ENCODE data around the gene POLR1E.
"Not testable (repeated sequence)": the region's sequence is repeated elsewhere in the genome, so short reads cannot be mapped to it uniquely, and the experiment has no call there.

POLR1E gene

DNA sequence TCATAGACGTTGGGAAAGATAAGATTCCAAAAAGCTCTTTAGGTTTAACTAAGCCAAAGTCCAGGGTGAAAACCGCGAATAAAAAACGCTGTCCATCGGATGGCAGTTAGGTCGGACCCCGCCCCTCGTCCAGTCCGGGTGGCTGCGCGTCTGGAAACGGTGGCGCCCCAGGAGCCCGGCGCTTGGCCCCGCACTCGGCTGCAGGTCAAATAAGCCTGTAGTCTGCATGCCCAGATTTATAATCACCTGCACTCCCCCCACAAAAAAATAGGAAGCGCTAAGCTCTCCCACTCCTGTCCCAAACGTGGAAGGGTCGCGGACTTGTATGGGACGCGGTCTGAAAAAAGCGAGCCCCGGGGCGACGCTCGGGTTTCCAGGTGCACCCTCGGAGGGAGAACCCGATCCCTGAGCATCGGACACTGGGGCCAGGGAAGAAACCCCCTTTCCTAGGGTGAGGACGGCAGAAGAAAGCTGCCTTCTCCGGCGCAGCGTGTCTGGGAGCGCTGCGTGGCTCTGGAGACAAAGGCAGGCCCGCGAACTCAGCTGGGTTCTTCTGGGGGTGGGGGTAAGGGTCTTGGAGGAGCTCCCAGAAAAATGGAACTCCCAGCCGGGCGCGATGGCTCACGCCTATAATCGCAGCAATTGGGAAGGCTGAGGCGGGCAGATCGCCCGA, 19.6 kb upstream of the POLR1E start:
- no peaks in the 10 kb centered on the region for H3K9me3 ChIP-seq (ENCODE audit: control insufficient read depth, low read depth, low read length)
- no peaks in the 10 kb centered on the region for H3K27me3 ChIP-seq (ENCODE audit: control insufficient read depth, insufficient read depth, low read length)
- peak overlapping the region; percentile 97 for H3K4me3 ChIP-seq (ENCODE audit: low read length)
- H3K27ac ChIP-seq (ENCODE audit: low read length), result peak overlapping the region; percentile 98
- peak overlapping the region; percentile 100 for H3K9ac ChIP-seq (ENCODE audit: low read length)
- H3K36me3 ChIP-seq (ENCODE audit: control insufficient read depth, low read depth, low read length), result no peaks in the 10 kb centered on the region
- peaks cover 16% of the 10 kb centered on the region for H3K4me1 ChIP-seq (ENCODE audit: control insufficient read depth, low read depth, low read length)

DNA sequence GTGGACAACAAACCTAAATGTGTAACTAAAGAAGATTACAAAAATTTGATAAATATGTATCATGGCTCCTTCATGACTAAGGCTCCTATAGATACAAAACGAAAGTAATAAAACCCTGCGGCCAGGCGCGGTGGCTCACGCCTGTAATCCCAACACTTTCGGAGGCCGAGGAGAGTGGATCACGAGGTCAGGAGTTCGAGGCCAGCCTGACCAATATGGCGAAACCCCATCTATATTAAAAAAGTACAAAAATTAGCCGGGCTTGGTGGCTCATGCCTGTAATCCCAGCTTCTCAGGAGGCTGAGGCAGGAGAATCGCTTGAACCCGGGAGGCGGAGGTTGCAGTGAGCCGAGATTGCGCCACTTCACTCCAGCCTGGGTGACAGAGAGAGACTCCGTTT, 18.2 kb upstream of the POLR1E start:
- not testable (repeated sequence) for H3K36me3 ChIP-seq (ENCODE audit: control insufficient read depth, low read depth, low read length); H3K27me3 ChIP-seq (ENCODE audit: control insufficient read depth, insufficient read depth, low read length); H3K4me3 ChIP-seq (ENCODE audit: low read length); H3K9ac ChIP-seq (ENCODE audit: low read length); H3K9me3 ChIP-seq (ENCODE audit: control insufficient read depth, low read depth, low read length); H3K27ac ChIP-seq (ENCODE audit: low read length)
- peaks cover 29% of the 10 kb centered on the region for H3K4me1 ChIP-seq (ENCODE audit: control insufficient read depth, low read depth, low read length)

- Histone ChIP-seq H3K27ac (ENCODE audit: low read length) (no peak overlapping the region), H3K9ac (ENCODE audit: low read length) (no peak overlapping the region), H3K9me3 (ENCODE audit: control insufficient read depth, low read depth, low read length) (no peaks in the 10 kb centered on the region), H3K27me3 (ENCODE audit: control insufficient read depth, insufficient read depth, low read length) (no peaks in the 10 kb centered on the region), H3K36me3 (ENCODE audit: control insufficient read depth, low read depth, low read length) (no peaks in the 10 kb centered on the region), H3K4me3 (ENCODE audit: low read length) (no peak overlapping the region), H3K4me1 (ENCODE audit: control insufficient read depth, low read depth, low read length) (peaks cover 29% of the 10 kb centered on the region)
These were observed 17.1 kb upstream of the POLR1E start for GRCh38 chr9:37468620-37469019.

DNA sequence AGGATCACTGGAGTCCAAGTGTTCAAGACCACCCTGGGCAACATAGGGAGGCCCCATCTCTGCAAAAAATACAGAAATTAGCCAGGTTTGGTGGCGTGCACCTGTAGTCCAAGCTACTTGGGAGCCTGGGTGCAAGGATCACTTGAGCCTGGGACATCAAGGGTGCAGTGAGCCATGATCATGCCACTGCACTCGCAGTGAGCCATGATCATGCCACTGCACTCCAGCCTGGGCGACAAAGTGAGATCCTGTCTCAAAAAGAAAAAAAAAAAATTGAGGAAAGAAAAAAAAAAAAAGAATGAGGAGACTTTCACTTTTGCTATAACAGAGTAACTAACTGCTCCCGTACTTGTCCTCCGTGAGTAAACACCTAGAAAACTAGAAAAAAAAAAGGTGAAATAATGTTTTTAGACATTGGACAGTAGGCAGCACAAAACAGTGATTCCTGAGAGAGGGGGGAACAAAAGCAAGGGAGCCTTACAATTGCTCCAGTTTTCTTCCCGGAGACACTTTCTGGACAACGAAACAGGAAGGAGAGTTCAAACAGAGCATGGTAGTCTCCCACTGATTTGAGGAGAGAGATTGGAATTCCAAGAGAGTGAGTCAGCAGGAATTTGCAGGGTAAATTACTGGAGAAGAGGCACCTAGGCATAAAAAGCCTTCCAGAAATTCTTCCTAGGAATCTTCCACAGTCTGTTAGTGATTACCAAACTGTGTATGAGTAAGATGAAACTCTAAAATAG, 13.6 kb upstream of the POLR1E start:
- Histone ChIP-seq H3K9ac (ENCODE audit: low read length) (peak overlapping the region; percentile 57), H3K9me3 (ENCODE audit: control insufficient read depth, low read depth, low read length) (peaks cover 6% of the 10 kb centered on the region), H3K4me1 (ENCODE audit: control insufficient read depth, low read depth, low read length) (peaks cover 19% of the 10 kb centered on the region), H3K27ac (ENCODE audit: low read length) (peak overlapping the region; percentile 44), H3K36me3 (ENCODE audit: control insufficient read depth, low read depth, low read length) (no peaks in the 10 kb centered on the region), H3K4me3 (ENCODE audit: low read length) (peak overlapping the region; percentile 4), H3K27me3 (ENCODE audit: control insufficient read depth, insufficient read depth, low read length) (no peaks in the 10 kb centered on the region)

- not testable (repeated sequence) for H3K36me3 ChIP-seq (ENCODE audit: control insufficient read depth, low read depth, low read length); H3K27ac ChIP-seq (ENCODE audit: low read length); H3K27me3 ChIP-seq (ENCODE audit: control insufficient read depth, insufficient read depth, low read length); H3K4me3 ChIP-seq (ENCODE audit: low read length); H3K9me3 ChIP-seq (ENCODE audit: control insufficient read depth, low read depth, low read length); H3K9ac ChIP-seq (ENCODE audit: low read length)
- H3K4me1 ChIP-seq (ENCODE audit: control insufficient read depth, low read depth, low read length), result peaks cover 19% of the 10 kb centered on the region
These were observed 11.8 kb upstream of the POLR1E start for GRCh38 chr9:37473982-37474381.

GRCh38 chr9:37474438-37474837, 11.3 kb upstream of the POLR1E start:
- no peaks in the 10 kb centered on the region for H3K36me3 ChIP-seq (ENCODE audit: control insufficient read depth, low read depth, low read length)
- H3K4me3 ChIP-seq (ENCODE audit: low read length), result no peak overlapping the region
- no peak overlapping the region for H3K9ac ChIP-seq (ENCODE audit: low read length)
- no peak overlapping the region for H3K27ac ChIP-seq (ENCODE audit: low read length)
- no peaks in the 10 kb centered on the region for H3K27me3 ChIP-seq (ENCODE audit: control insufficient read depth, insufficient read depth, low read length)
- peaks cover 6% of the 10 kb centered on the region for H3K9me3 ChIP-seq (ENCODE audit: control insufficient read depth, low read depth, low read length)
- H3K4me1 ChIP-seq (ENCODE audit: control insufficient read depth, low read depth, low read length), result peaks cover 19% of the 10 kb centered on the region

DNA sequence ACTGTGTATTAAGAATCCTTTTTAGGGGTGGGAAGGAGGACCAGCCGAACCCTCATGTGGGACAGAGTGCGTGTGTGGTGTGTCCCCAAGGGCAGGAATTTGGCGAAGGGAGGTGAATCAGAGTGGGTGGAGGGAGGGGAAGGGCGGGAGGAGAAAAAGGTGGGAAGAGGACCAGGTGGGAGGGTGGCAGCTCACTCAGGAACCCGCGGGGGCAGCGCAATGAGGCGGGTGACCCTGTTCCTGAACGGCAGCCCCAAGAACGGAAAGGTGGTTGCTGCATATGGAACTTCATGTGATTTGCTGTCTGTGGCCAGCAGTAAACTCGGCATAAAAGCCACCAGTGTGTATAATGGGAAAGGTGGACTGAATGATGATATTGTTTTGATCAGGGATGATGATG, 8.8 kb upstream of the POLR1E start:
- Histone ChIP-seq H3K9ac (ENCODE audit: low read length) (no peak overlapping the region), H3K9me3 (ENCODE audit: control insufficient read depth, low read depth, low read length) (peaks cover 6% of the 10 kb centered on the region), H3K4me3 (ENCODE audit: low read length) (no peak overlapping the region), H3K4me1 (ENCODE audit: control insufficient read depth, low read depth, low read length) (peaks cover 9% of the 10 kb centered on the region), H3K27ac (ENCODE audit: low read length) (no peak overlapping the region), H3K27me3 (ENCODE audit: control insufficient read depth, insufficient read depth, low read length) (no peaks in the 10 kb centered on the region), H3K36me3 (ENCODE audit: control insufficient read depth, low read depth, low read length) (no peaks in the 10 kb centered on the region)

DNA sequence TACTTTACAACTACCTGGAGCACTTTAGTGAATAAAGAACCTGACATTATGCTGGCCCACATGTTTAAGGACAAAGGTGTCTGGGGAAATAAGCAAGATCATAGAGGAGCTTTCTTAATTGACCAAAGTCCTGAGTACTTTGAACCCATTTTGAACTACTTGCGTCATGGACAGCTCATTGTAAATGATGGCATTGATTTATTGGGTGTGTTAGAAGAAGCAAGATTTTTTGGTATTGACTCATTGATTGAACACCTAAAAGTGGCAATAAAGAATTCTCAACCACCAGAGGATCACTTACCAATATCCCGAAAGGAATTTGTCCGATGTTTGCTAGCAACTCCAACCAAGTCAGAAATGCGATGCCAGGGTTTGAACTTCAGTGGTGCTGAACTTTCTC, 8.3 kb upstream of the POLR1E start:
- not testable (repeated sequence) for H3K9ac ChIP-seq (ENCODE audit: low read length); H3K4me3 ChIP-seq (ENCODE audit: low read length); H3K27ac ChIP-seq (ENCODE audit: low read length); H3K9me3 ChIP-seq (ENCODE audit: control insufficient read depth, low read depth, low read length); H3K27me3 ChIP-seq (ENCODE audit: control insufficient read depth, insufficient read depth, low read length); H3K36me3 ChIP-seq (ENCODE audit: control insufficient read depth, low read depth, low read length); H3K4me1 ChIP-seq (ENCODE audit: control insufficient read depth, low read depth, low read length)

- H3K4me3 ChIP-seq (ENCODE audit: low read length); H3K9me3 ChIP-seq (ENCODE audit: control insufficient read depth, low read depth, low read length); H3K27ac ChIP-seq (ENCODE audit: low read length); H3K27me3 ChIP-seq (ENCODE audit: control insufficient read depth, insufficient read depth, low read length); H3K4me1 ChIP-seq (ENCODE audit: control insufficient read depth, low read depth, low read length); H3K36me3 ChIP-seq (ENCODE audit: control insufficient read depth, low read depth, low read length); H3K9ac ChIP-seq (ENCODE audit: low read length): not testable (repeated sequence)
These were observed 7.6 kb upstream of the POLR1E start for GRCh38 chr9:37477987-37478619.

- H3K27ac ChIP-seq (ENCODE audit: low read length), result no peak overlapping the region
These were observed 5.0 kb upstream of the POLR1E start for GRCh38 chr9:37480759-37481158.

GRCh38 chr9:37486256-37486615, 488 bp downstream of the POLR1E start:
- H3K9me3 ChIP-seq (ENCODE audit: control insufficient read depth, low read depth, low read length), result no peaks in the 10 kb centered on the region
- H3K27me3 ChIP-seq (ENCODE audit: control insufficient read depth, insufficient read depth, low read length), result no peaks in the 10 kb centered on the region
- peak overlapping the region; percentile 67 for H3K9ac ChIP-seq (ENCODE audit: low read length)
- no peak overlapping the region for H3K27ac ChIP-seq (ENCODE audit: low read length)
- peaks cover 7% of the 10 kb centered on the region for H3K4me1 ChIP-seq (ENCODE audit: control insufficient read depth, low read depth, low read length)
- H3K4me3 ChIP-seq (ENCODE audit: low read length), result peak overlapping the region; percentile 95
- peaks cover 13% of the 10 kb centered on the region for H3K36me3 ChIP-seq (ENCODE audit: control insufficient read depth, low read depth, low read length)

More at GRCh38 chr9:37480759-37481158, 5.0 kb upstream of the POLR1E start:
- H3K4me3 ChIP-seq (ENCODE audit: low read length), result no peak overlapping the region
- H3K4me1 ChIP-seq (ENCODE audit: control insufficient read depth, low read depth, low read length), result no peaks in the 10 kb centered on the region
- H3K36me3 ChIP-seq (ENCODE audit: control insufficient read depth, low read depth, low read length), result no peaks in the 10 kb centered on the region
- H3K9me3 ChIP-seq (ENCODE audit: control insufficient read depth, low read depth, low read length), result no peaks in the 10 kb centered on the region
- no peak overlapping the region for H3K9ac ChIP-seq (ENCODE audit: low read length)
- no peaks in the 10 kb centered on the region for H3K27me3 ChIP-seq (ENCODE audit: control insufficient read depth, insufficient read depth, low read length)
